ENCODE data around the gene ETFB.
A peak's percentile ranks its signal among the peaks of the same experiment; 100 is the strongest.

The ETFB gene

DNA sequence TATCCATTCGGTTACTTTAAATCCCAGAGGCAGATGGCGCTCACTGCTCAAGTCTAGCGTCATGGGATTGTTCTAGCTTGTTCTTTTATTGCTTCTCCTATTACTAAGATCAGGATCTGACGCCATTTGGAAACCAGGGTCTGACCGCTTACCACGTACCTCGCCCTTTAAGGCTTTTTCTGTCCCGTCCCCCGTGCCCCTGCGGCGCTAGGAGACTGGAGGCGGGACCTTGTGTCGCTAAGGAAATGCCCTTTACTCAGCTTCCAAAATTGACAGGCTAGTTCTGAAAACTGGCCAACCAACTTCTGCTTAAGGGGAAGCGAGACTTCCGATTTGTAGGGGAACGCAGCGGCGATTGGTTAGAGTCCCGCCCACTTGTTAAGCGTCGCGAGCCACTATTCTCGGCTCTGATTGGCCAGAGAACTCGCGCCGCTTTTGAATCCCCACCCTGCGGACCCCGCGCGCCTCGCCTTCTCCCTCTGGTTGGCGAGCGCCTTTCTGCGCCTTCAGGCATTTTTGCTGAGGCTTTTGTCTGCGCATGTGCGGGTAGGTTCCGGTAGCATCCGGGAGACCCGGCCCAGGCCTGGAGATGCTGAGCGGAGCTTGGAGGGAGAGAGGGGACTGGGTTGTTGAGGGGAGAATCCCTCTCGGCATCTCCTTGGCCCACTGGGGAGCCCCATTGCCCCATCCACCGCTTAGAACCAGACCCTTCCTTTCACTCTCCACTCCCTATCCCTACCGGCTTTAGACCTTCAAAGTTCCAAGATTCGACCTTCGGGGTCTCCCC, 28.1 kb upstream of the ETFB start (continued):
- TF ChIP-seq ZNF239 (tag by site-specific recombination; IDR thresholded peaks at IDR 0.05) (no peak), GLIS2 (tag by site-specific recombination; IDR thresholded peaks at IDR 0.05) (0 out of 2 replicates have a peak, but pooled peaks have one; percentile 19), ZNF561 (tag by site-specific recombination; IDR thresholded peaks at IDR 0.05; ENCODE audit: borderline replicate concordance) (peak; percentile 100), PRDM2 (tag by site-specific recombination; IDR thresholded peaks at IDR 0.05; ENCODE audit: borderline replicate concordance) (no peak), ZNF621 (tag by site-specific recombination; IDR thresholded peaks at IDR 0.05) (no peak), BCL11A (tag by site-specific recombination; IDR thresholded peaks at IDR 0.05; ENCODE audit: low read depth) (no peak), MZF1 (tag by site-specific recombination; IDR thresholded peaks at IDR 0.05; ENCODE audit: borderline replicate concordance) (0 out of 2 replicates have a peak, but pooled peaks have one; percentile 14), ZNF585B (tag by site-specific recombination; IDR thresholded peaks at IDR 0.05) (no peak), SCRT2 (tag by site-specific recombination; IDR thresholded peaks at IDR 0.05) (peak; percentile 100), GLI2 (tag by site-specific recombination; IDR thresholded peaks at IDR 0.05; ENCODE audit: borderline replicate concordance, low read depth) (no peak), ZNF529 (tag by site-specific recombination; IDR thresholded peaks at IDR 0.05; ENCODE audit: insufficient replicate concordance) (no peak), ATF2 (tag by site-specific recombination; IDR thresholded peaks at IDR 0.05; ENCODE audit: low read depth) (no peak), ZFHX2 (tag by site-specific recombination; conservative IDR thresholded peaks at IDR 0.05) (peak; percentile 64; the same call in 1 of the 2 replicates), ZFP69B (tag by site-specific recombination; IDR thresholded peaks at IDR 0.05) (no peak), IKZF3 (tag by site-specific recombination; IDR thresholded peaks at IDR 0.05) (no peak), PRDM10 (tag by site-specific recombination; IDR thresholded peaks at IDR 0.05) (peak; percentile 82), ZSCAN18 (tag by site-specific recombination; IDR thresholded peaks at IDR 0.05) (no peak), KLF9 (tag by site-specific recombination; IDR thresholded peaks at IDR 0.05; ENCODE audit: low read depth) (peak; percentile 22; the same call in 1 of the 2 replicates), GLIS1 (tag by site-specific recombination; IDR thresholded peaks at IDR 0.05) (peak; percentile 13; the same call in 1 of the 2 replicates), PRDM6 (tag by site-specific recombination; IDR thresholded peaks at IDR 0.05) (no peak), ZNF311 (tag by site-specific recombination; IDR thresholded peaks at IDR 0.05; ENCODE audit: borderline replicate concordance) (no peak), ZNF2 (tag by site-specific recombination; IDR thresholded peaks at IDR 0.05) (no peak)
- TF ChIP-seq, protein P1, sequence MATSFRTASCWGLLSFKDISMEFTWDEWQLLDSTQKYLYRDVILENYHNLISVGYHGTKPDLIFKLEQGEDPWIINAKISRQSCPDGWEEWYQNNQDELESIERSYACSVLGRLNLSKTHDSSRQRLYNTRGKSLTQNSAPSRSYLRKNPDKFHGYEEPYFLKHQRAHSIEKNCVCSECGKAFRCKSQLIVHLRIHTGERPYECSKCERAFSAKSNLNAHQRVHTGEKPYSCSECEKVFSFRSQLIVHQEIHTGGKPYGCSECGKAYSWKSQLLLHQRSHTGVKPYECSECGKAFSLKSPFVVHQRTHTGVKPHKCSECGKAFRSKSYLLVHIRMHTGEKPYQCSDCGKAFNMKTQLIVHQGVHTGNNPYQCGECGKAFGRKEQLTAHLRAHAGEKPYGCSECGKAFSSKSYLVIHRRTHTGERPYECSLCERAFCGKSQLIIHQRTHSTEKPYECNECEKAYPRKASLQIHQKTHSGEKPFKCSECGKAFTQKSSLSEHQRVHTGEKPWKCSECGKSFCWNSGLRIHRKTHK (tag by site-specific recombination; IDR thresholded peaks at IDR 0.05): no peak

Measured in HEK293 (cell line).